ENCODE results near the gene DPP10.

DNA sequence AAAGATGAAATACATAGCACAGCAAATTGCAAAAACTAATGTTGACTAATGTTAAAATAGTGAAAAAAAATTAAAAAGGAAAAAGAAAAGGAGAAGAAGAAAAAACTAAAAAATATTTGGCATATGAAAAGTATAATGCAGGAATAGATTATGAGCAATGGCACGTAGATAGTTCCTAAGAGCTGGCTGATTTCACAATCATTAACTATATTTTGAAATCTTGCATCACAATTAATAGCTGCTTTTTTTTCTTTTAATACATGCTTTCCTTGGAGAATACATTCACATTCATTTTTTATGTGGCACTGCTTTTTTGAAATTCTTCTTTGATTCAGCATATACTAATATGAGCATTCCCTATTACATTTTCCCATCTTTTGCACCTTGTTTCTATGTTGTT is 299.8 kb downstream of the DPP10 start:
- TF ChIP-seq, protein P1, sequence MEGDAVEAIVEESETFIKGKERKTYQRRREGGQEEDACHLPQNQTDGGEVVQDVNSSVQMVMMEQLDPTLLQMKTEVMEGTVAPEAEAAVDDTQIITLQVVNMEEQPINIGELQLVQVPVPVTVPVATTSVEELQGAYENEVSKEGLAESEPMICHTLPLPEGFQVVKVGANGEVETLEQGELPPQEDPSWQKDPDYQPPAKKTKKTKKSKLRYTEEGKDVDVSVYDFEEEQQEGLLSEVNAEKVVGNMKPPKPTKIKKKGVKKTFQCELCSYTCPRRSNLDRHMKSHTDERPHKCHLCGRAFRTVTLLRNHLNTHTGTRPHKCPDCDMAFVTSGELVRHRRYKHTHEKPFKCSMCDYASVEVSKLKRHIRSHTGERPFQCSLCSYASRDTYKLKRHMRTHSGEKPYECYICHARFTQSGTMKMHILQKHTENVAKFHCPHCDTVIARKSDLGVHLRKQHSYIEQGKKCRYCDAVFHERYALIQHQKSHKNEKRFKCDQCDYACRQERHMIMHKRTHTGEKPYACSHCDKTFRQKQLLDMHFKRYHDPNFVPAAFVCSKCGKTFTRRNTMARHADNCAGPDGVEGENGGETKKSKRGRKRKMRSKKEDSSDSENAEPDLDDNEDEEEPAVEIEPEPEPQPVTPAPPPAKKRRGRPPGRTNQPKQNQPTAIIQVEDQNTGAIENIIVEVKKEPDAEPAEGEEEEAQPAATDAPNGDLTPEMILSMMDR (tag by site-specific recombination; IDR thresholded peaks at IDR 0.05): no peak
- TF ChIP-seq, protein P2, sequence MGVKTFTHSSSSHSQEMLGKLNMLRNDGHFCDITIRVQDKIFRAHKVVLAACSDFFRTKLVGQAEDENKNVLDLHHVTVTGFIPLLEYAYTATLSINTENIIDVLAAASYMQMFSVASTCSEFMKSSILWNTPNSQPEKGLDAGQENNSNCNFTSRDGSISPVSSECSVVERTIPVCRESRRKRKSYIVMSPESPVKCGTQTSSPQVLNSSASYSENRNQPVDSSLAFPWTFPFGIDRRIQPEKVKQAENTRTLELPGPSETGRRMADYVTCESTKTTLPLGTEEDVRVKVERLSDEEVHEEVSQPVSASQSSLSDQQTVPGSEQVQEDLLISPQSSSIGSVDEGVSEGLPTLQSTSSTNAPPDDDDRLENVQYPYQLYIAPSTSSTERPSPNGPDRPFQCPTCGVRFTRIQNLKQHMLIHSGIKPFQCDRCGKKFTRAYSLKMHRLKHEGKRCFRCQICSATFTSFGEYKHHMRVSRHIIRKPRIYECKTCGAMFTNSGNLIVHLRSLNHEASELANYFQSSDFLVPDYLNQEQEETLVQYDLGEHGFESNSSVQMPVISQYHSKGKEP (tag by site-specific recombination; IDR thresholded peaks at IDR 0.05): no peak
- TF ChIP-seq, protein P3, sequence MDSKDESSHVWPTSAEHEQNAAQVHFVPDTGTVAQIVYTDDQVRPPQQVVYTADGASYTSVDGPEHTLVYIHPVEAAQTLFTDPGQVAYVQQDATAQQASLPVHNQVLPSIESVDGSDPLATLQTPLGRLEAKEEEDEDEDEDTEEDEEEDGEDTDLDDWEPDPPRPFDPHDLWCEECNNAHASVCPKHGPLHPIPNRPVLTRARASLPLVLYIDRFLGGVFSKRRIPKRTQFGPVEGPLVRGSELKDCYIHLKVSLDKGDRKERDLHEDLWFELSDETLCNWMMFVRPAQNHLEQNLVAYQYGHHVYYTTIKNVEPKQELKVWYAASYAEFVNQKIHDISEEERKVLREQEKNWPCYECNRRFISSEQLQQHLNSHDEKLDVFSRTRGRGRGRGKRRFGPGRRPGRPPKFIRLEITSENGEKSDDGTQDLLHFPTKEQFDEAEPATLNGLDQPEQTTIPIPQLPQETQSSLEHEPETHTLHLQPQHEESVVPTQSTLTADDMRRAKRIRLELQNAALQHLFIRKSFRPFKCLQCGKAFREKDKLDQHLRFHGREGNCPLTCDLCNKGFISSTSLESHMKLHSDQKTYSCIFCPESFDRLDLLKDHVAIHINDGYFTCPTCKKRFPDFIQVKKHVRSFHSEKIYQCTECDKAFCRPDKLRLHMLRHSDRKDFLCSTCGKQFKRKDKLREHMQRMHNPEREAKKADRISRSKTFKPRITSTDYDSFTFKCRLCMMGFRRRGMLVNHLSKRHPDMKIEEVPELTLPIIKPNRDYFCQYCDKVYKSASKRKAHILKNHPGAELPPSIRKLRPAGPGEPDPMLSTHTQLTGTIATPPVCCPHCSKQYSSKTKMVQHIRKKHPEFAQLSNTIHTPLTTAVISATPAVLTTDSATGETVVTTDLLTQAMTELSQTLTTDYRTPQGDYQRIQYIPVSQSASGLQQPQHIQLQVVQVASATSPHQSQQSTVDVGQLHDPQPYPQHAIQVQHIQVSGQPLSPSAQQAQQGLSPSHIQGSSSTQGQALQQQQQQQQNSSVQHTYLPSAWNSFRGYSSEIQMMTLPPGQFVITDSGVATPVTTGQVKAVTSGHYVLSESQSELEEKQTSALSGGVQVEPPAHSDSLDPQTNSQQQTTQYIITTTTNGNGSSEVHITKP (tag by site-specific recombination; IDR thresholded peaks at IDR 0.05): no peak
- TF ChIP-seq, protein P4, sequence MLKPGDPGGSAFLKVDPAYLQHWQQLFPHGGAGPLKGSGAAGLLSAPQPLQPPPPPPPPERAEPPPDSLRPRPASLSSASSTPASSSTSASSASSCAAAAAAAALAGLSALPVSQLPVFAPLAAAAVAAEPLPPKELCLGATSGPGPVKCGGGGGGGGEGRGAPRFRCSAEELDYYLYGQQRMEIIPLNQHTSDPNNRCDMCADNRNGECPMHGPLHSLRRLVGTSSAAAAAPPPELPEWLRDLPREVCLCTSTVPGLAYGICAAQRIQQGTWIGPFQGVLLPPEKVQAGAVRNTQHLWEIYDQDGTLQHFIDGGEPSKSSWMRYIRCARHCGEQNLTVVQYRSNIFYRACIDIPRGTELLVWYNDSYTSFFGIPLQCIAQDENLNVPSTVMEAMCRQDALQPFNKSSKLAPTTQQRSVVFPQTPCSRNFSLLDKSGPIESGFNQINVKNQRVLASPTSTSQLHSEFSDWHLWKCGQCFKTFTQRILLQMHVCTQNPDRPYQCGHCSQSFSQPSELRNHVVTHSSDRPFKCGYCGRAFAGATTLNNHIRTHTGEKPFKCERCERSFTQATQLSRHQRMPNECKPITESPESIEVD (tag by site-specific recombination; IDR thresholded peaks at IDR 0.05): no peak
- TF ChIP-seq ZNF221 (tag by site-specific recombination; IDR thresholded peaks at IDR 0.05; ENCODE audit: borderline replicate concordance) (no peak), ZBTB20 (tag by site-specific recombination; IDR thresholded peaks at IDR 0.05) (no peak), ZFP37 (tag by site-specific recombination; IDR thresholded peaks at IDR 0.05) (no peak), ZNF76 (tag by site-specific recombination; IDR thresholded peaks at IDR 0.05; ENCODE audit: borderline replicate concordance, low read depth) (no peak), ZNF157 (tag by site-specific recombination; IDR thresholded peaks at IDR 0.05) (no peak)
- TF ChIP-seq, protein P5, sequence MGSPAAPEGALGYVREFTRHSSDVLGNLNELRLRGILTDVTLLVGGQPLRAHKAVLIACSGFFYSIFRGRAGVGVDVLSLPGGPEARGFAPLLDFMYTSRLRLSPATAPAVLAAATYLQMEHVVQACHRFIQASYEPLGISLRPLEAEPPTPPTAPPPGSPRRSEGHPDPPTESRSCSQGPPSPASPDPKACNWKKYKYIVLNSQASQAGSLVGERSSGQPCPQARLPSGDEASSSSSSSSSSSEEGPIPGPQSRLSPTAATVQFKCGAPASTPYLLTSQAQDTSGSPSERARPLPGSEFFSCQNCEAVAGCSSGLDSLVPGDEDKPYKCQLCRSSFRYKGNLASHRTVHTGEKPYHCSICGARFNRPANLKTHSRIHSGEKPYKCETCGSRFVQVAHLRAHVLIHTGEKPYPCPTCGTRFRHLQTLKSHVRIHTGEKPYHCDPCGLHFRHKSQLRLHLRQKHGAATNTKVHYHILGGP (tag by site-specific recombination; IDR thresholded peaks at IDR 0.05): no peak
- TF ChIP-seq, protein P6, sequence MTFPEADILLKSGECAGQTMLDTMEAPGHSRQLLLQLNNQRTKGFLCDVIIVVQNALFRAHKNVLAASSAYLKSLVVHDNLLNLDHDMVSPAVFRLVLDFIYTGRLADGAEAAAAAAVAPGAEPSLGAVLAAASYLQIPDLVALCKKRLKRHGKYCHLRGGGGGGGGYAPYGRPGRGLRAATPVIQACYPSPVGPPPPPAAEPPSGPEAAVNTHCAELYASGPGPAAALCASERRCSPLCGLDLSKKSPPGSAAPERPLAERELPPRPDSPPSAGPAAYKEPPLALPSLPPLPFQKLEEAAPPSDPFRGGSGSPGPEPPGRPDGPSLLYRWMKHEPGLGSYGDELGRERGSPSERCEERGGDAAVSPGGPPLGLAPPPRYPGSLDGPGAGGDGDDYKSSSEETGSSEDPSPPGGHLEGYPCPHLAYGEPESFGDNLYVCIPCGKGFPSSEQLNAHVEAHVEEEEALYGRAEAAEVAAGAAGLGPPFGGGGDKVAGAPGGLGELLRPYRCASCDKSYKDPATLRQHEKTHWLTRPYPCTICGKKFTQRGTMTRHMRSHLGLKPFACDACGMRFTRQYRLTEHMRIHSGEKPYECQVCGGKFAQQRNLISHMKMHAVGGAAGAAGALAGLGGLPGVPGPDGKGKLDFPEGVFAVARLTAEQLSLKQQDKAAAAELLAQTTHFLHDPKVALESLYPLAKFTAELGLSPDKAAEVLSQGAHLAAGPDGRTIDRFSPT (tag by site-specific recombination; IDR thresholded peaks at IDR 0.05): no peak
- TF ChIP-seq, protein P7, sequence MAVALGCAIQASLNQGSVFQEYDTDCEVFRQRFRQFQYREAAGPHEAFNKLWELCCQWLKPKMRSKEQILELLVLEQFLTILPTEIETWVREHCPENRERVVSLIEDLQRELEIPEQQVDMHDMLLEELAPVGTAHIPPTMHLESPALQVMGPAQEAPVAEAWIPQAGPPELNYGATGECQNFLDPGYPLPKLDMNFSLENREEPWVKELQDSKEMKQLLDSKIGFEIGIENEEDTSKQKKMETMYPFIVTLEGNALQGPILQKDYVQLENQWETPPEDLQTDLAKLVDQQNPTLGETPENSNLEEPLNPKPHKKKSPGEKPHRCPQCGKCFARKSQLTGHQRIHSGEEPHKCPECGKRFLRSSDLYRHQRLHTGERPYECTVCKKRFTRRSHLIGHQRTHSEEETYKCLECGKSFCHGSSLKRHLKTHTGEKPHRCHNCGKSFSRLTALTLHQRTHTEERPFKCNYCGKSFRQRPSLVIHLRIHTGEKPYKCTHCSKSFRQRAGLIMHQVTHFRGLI (tag by site-specific recombination; IDR thresholded peaks at IDR 0.05): no peak
